SK-N-SH treated with all-trans-retinoic acid at 6 μM for 48 hours (cell line): ENCODE results near the gene TOMM20L.
A peak's percentile ranks its signal among the peaks of the same experiment; 100 is the strongest.

ENCODE experiments used
- ATAC-seq: fragments of 200-7000 bp; cut with Tn5 transposase; 3 replicates; pipeline ENCODE4 v1.9.1; 2020; ENCODE audit warnings: mild to moderate bottlenecking, moderate library complexity
- ARNTL ChIP-seq: fragments of 450-650 bp; formaldehyde crosslinking; IDR thresholded peaks from 2 replicates; pipeline ENCODE4 v1.5.0; 2020; ENCODE audit warnings: low read depth, mild to moderate bottlenecking, moderate library complexity, borderline replicate concordance
- BACH2 ChIP-seq: fragments of 250-450 bp; sonication (Bioruptor Pico); IDR thresholded peaks from 2 replicates; pipeline ENCODE4 v1.9.0; 2021; ENCODE audit warnings: mild to moderate bottlenecking, borderline replicate concordance
- CREB5 ChIP-seq: fragments of 250-450 bp; sonication (Bioruptor Pico); IDR thresholded peaks from 2 replicates; pipeline ENCODE4 v1.5.1; 2020; ENCODE audit warnings: low read depth, mild to moderate bottlenecking, moderate library complexity
- CSDC2 ChIP-seq: fragments of 250-450 bp; sonication (Bioruptor Pico); IDR thresholded peaks from 2 replicates; pipeline ENCODE4 v1.5.0; 2020; ENCODE audit warnings: mild to moderate bottlenecking, moderate library complexity
- CSRNP3 ChIP-seq: fragments of 250-450 bp; sonication (Bioruptor Pico); IDR thresholded peaks from 2 replicates; pipeline ENCODE4 v1.5.1; 2021; ENCODE audit warnings: mild to moderate bottlenecking, moderate library complexity
- ESRRG ChIP-seq: fragments of 250-450 bp; sonication (Bioruptor Pico); IDR thresholded peaks from 2 replicates; pipeline ENCODE4 v1.6.1; 2021; ENCODE audit warnings: mild to moderate bottlenecking
- ISL1 ChIP-seq: fragments of 250-450 bp; sonication (Bioruptor Pico); IDR thresholded peaks from 2 replicates; pipeline ENCODE4 v2.1.2; 2022; ENCODE audit warnings: mild to moderate bottlenecking, moderate library complexity
- OSR1 ChIP-seq: fragments of 250-450 bp; sonication (Bioruptor Pico); IDR thresholded peaks from 2 replicates; pipeline ENCODE4 v1.8.0; 2022; ENCODE audit warnings: moderate library complexity, mild to moderate bottlenecking, inconsistent platforms
- PATZ1 ChIP-seq: fragments of 250-450 bp; sonication (Bioruptor Pico); IDR thresholded peaks from 2 replicates; pipeline ENCODE4 v1.8.0; 2020; ENCODE audit warnings: mild to moderate bottlenecking, moderate library complexity, borderline replicate concordance
- POU6F1 ChIP-seq: fragments of 250-450 bp; sonication (Bioruptor Pico); IDR thresholded peaks from 2 replicates; pipeline ENCODE4 v1.8.0; 2021; ENCODE audit warnings: low read depth, mild to moderate bottlenecking, moderate library complexity, borderline replicate concordance
- PPARA ChIP-seq: fragments of 250-450 bp; sonication (Bioruptor Pico); IDR thresholded peaks from 2 replicates; pipeline ENCODE4 v1.5.0; 2020; ENCODE audit warnings: mild to moderate bottlenecking, borderline replicate concordance
- SNAI2 ChIP-seq: fragments of 250-450 bp; sonication (Bioruptor Pico); IDR thresholded peaks from 2 replicates; pipeline ENCODE4 v1.5.0; 2020; ENCODE audit warnings: mild to moderate bottlenecking, moderate library complexity
- TCF4 ChIP-seq: fragments of 250-450 bp; sonication (Bioruptor Pico); IDR thresholded peaks from 2 replicates; pipeline ENCODE4 v1.8.0; 2021; ENCODE audit warnings: mild to moderate bottlenecking, moderate library complexity, borderline replicate concordance
- TOX ChIP-seq: fragments of 250-450 bp; sonication (Bioruptor Pico); IDR thresholded peaks from 2 replicates; pipeline ENCODE4 v1.8.0; 2021; ENCODE audit warnings: mild to moderate bottlenecking, moderate library complexity, borderline replicate concordance
- TSHZ2 ChIP-seq: fragments of 250-450 bp; sonication (Bioruptor Pico); IDR thresholded peaks from 2 replicates; pipeline ENCODE4 v1.5.0; 2020; ENCODE audit warnings: mild to moderate bottlenecking, moderate library complexity
- ZC3H10 ChIP-seq: fragments of 250-450 bp; sonication (Bioruptor Pico); IDR thresholded peaks from 2 replicates; pipeline ENCODE4 v1.5.1; 2021; ENCODE audit warnings: mild to moderate bottlenecking, moderate library complexity
- ZFP3 ChIP-seq: fragments of 250-450 bp; sonication (Bioruptor Pico); IDR thresholded peaks from 2 replicates; pipeline ENCODE4 v1.5.0; 2020; ENCODE audit warnings: mild to moderate bottlenecking, moderate library complexity
- ZFP30 ChIP-seq: fragments of 450-650 bp; formaldehyde crosslinking; IDR thresholded peaks from 2 replicates; pipeline ENCODE4 v1.5.0; 2022; ENCODE audit warnings: mild to moderate bottlenecking, moderate library complexity
- ZNF565 ChIP-seq: fragments of 450-650 bp; formaldehyde crosslinking; conservative IDR thresholded peaks from 2 replicates; pipeline ENCODE4 v1.5.0; 2020; ENCODE audit warnings: low read depth, mild to moderate bottlenecking, moderate library complexity
- ZNF70 ChIP-seq: fragments of 450-650 bp; formaldehyde crosslinking; IDR thresholded peaks from 2 replicates; pipeline ENCODE4 v1.5.0; 2020; ENCODE audit warnings: mild to moderate bottlenecking, moderate library complexity
- ZNF8 ChIP-seq: fragments of 450-650 bp; formaldehyde crosslinking; IDR thresholded peaks from 2 replicates; pipeline ENCODE4 v1.5.0; 2020; ENCODE audit warnings: mild to moderate bottlenecking, moderate library complexity

TOMM20L gene

GRCh38 chr14:58390830-58391229 lies 4.9 kb upstream of the TOMM20L start:
- no peak for ATAC-seq

GRCh38 chr14:58395562-58395811 lies 243 bp upstream of the TOMM20L start:
- ATAC-seq: peak; percentile 52; the same call in 2 of the 3 replicates
- TF ChIP-seq ZC3H10 (CRISPR knock-in tag) (no peak), TSHZ2 (no peak), ISL1 (no peak), ZFP3 (CRISPR knock-in tag) (no peak), TOX (CRISPR knock-in tag) (no peak), BACH2 (no peak), CSRNP3 (CRISPR knock-in tag) (no peak), SNAI2 (CRISPR knock-in tag) (no peak), CREB5 (no peak), PPARA (CRISPR knock-in tag) (no peak), ARNTL (CRISPR knock-in tag) (no peak), CSDC2 (CRISPR knock-in tag) (no peak), ESRRG (CRISPR knock-in tag) (no peak), TCF4 (CRISPR knock-in tag) (no peak), PATZ1 (CRISPR knock-in tag) (no peak), ZNF70 (no peak), POU6F1 (CRISPR knock-in tag) (no peak), ZFP30 (CRISPR knock-in tag) (no peak)

More at GRCh38 chr14:58390830-58391229, 4.9 kb upstream of the TOMM20L start:
- TF ChIP-seq ARNTL (CRISPR knock-in tag) (no peak), ZFP3 (CRISPR knock-in tag) (no peak), ZNF565 (CRISPR knock-in tag) (no peak), TOX (CRISPR knock-in tag) (no peak), POU6F1 (CRISPR knock-in tag) (no peak), ESRRG (CRISPR knock-in tag) (no peak), PPARA (CRISPR knock-in tag) (no peak), SNAI2 (CRISPR knock-in tag) (no peak), ZNF70 (no peak), ZC3H10 (CRISPR knock-in tag) (no peak), ZNF8 (CRISPR knock-in tag) (no peak), TSHZ2 (no peak), OSR1 (CRISPR knock-in tag) (no peak), ISL1 (no peak)
